GM19463 (cell line): ENCODE data around the gene STS.

Experiments used
- ATAC-seq: cut with Tn5 transposase; IDR thresholded peaks from one replicate; pipeline ENCODE4 v1.9.1; 2021; ENCODE audit warnings: mild to moderate bottlenecking, moderate library complexity; ENCODE audit not compliant: unreplicated experiment

Gene STS

GRCh38 chrX:7134981-7135380, 12.5 kb upstream of the STS start:
- no peak for ATAC-seq

- no peak for ATAC-seq
These were observed 8.1 kb upstream of the STS start for GRCh38 chrX:7139202-7140081.

- ATAC-seq: no peak
These were observed 4.4 kb upstream of the STS start for GRCh38 chrX:7143076-7143475.

GRCh38 chrX:7143941-7144525, 3.5 kb upstream of the STS start:
- no peak for ATAC-seq

GRCh38 chrX:7145454-7145853, 2.1 kb upstream of the STS start:
- ATAC-seq: no peak

GRCh38 chrX:7146020-7146702, 1.4 kb upstream of the STS start:
- ATAC-seq: no peak

- ATAC-seq: peak; percentile 9
These were observed 654 bp upstream of the STS start for GRCh38 chrX:7146703-7147412.

GRCh38 chrX:7147978-7148854, 704 bp downstream of the STS start, which contains the start of gene PUDP:
Gene PUDP (minus strand): TSS chrX:7148153. CDS start chrX:7148113, 40 bp downstream.
- ATAC-seq: peak; percentile 72

GRCh38 chrX:7149411-7149810, 1.9 kb downstream of the STS start:
- ATAC-seq: no peak

GRCh38 chrX:7153231-7153630, 5.7 kb downstream of the STS start:
- ATAC-seq: no peak

GRCh38 chrX:7154041-7154597, 6.6 kb downstream of the STS start:
- no peak for ATAC-seq

GRCh38 chrX:7155163-7155562, 7.7 kb downstream of the STS start:
- ATAC-seq: no peak

- no peak for ATAC-seq
These were observed 9.4 kb downstream of the STS start for GRCh38 chrX:7156879-7157278.

- ATAC-seq: no peak
These were observed 11.0 kb downstream of the STS start for GRCh38 chrX:7158468-7158990.

GRCh38 chrX:7159149-7159861, 11.8 kb downstream of the STS start:
- ATAC-seq: no peak

- ATAC-seq: no peak
These were observed 15.7 kb downstream of the STS start for GRCh38 chrX:7163146-7163677.

- ATAC-seq: no peak
These were observed 16.7 kb downstream of the STS start for GRCh38 chrX:7164174-7164573.

- ATAC-seq: no peak
These were observed 20.9 kb downstream of the STS start for GRCh38 chrX:7168371-7168770.

- no peak for ATAC-seq
These were observed 22.1 kb downstream of the STS start for GRCh38 chrX:7169627-7170026.
